Glutamatergic neuron (in vitro differentiated cells): ENCODE measurements around the gene HACD2. TPM values are rescaled to one million over a fixed set of nuclear protein-coding genes. Genes with fewer than 3 reads are reported as not detected.
"Not testable (repeated sequence)": the region's sequence is repeated elsewhere in the genome, so short reads cannot be mapped to it uniquely, and the experiment has no call there.

Source experiments
- DNase-seq: peaks from one replicate; pipeline ENCODE4 v3.0.0; 2022
- H3K27ac Mint-ChIP-seq: one replicate; pipeline ENCODE4 v1.8.0; 2020; ENCODE audit warnings: mild to moderate bottlenecking, mixed read lengths, inconsistent platforms; ENCODE audit not compliant: unreplicated experiment
- H3K27me3 Mint-ChIP-seq: one replicate; pipeline ENCODE4 v1.8.0; 2020; ENCODE audit warnings: mild to moderate bottlenecking, moderate library complexity, mixed read lengths, inconsistent platforms; ENCODE audit not compliant: unreplicated experiment
- H3K36me3 Mint-ChIP-seq: one replicate; pipeline ENCODE4 v1.8.0; 2020; ENCODE audit warnings: mild to moderate bottlenecking, mixed read lengths, inconsistent platforms; ENCODE audit not compliant: unreplicated experiment
- H3K4me1 Mint-ChIP-seq: one replicate; pipeline ENCODE4 v1.8.0; 2020; ENCODE audit warnings: mild to moderate bottlenecking, low read depth, mixed read lengths, inconsistent platforms; ENCODE audit not compliant: unreplicated experiment
- H3K4me3 Mint-ChIP-seq: one replicate; pipeline ENCODE4 v1.8.0; 2020; ENCODE audit warnings: mild to moderate bottlenecking, mixed read lengths, inconsistent platforms; ENCODE audit not compliant: unreplicated experiment
- H3K9me3 Mint-ChIP-seq: one replicate; pipeline ENCODE4 v1.8.0; 2020; ENCODE audit warnings: mild to moderate bottlenecking, moderate library complexity, mixed read lengths, inconsistent platforms; ENCODE audit not compliant: unreplicated experiment
- total RNA-seq: library from RNA; stranded (reverse); fragmentation: NEBNext Ultra II Directional; extraction: Animal tissue kit (Norgen Biotek cat#: 25700); gene quantifications from one replicate; pipeline ENCODE4 v1.2.1, GENCODE V29; 2021; ENCODE audit not compliant: unreplicated experiment
- TF ChIP-seq, protein P1 (sequence below): fragments of 200-600 bp; sonication (generic); IDR thresholded peaks from one replicate; pipeline ENCODE4 v1.5.0; 2021; ENCODE audit not compliant: partially characterized antibody, unreplicated experiment

HACD2 gene
- total RNA-seq, 1 donor from 2014 or later, result 6.9 TPM

DNA sequence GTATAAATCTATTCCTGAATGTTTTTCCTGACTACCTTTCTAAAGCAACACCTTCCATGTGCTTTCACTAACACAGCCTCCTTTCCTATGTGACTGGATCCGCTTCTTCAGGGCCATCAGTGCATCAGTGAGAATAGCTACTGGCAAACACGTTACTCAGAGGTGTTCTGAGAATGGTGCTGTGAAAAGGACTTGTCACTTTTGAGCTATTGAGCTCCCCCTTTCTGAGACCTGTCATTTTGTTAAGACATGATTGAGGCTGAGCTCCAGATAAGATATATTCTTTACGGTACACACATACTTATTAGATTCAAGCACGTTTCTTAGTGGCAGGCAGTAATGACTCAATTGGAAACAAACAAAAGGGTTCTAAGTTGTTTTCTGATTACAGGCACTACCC, 90.9 kb downstream of the HACD2 start:
- Mint-ChIP-seq H3K4me1 (peaks cover 6% of the 10 kb centered on the region), H3K9me3 (no peaks in the 10 kb centered on the region), H3K4me3 (no peak overlapping the region), H3K27me3 (no peaks in the 10 kb centered on the region), H3K27ac (no peak overlapping the region), H3K36me3 (no peaks in the 10 kb centered on the region)
- TF ChIP-seq, protein P1, sequence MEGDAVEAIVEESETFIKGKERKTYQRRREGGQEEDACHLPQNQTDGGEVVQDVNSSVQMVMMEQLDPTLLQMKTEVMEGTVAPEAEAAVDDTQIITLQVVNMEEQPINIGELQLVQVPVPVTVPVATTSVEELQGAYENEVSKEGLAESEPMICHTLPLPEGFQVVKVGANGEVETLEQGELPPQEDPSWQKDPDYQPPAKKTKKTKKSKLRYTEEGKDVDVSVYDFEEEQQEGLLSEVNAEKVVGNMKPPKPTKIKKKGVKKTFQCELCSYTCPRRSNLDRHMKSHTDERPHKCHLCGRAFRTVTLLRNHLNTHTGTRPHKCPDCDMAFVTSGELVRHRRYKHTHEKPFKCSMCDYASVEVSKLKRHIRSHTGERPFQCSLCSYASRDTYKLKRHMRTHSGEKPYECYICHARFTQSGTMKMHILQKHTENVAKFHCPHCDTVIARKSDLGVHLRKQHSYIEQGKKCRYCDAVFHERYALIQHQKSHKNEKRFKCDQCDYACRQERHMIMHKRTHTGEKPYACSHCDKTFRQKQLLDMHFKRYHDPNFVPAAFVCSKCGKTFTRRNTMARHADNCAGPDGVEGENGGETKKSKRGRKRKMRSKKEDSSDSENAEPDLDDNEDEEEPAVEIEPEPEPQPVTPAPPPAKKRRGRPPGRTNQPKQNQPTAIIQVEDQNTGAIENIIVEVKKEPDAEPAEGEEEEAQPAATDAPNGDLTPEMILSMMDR, result no peak
- DNase-seq, result no peak

DNA sequence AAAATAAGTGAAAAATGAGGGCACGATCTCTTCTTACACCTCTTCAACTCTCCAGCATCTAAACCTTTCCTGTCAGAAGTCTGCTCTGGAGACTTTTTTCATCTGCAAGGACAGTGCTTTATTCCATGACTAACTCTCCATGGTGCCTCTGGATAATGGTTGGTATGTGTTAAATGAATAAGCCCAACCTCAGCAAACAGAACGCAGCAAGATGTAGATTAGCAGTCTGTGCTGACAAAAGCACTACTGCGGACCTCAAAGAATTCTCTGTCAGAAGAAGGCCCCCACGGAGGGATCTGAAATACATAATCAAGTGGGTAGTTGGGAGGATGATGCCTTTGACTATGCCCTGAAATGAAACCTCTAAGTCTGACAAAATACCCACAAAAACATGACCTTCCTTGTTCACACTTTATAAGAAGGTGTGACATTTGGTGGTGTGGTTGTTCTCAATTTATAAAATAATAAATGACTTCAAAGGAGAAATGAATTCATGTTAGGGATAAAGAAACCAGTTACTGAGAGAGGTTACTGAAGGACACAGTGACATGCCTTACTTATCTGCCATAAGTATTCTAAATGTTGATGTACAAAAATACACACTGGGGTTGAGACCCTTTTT, 92.8 kb downstream of the HACD2 start:
- H3K9me3 Mint-ChIP-seq, result no peaks in the 10 kb centered on the region

DNA sequence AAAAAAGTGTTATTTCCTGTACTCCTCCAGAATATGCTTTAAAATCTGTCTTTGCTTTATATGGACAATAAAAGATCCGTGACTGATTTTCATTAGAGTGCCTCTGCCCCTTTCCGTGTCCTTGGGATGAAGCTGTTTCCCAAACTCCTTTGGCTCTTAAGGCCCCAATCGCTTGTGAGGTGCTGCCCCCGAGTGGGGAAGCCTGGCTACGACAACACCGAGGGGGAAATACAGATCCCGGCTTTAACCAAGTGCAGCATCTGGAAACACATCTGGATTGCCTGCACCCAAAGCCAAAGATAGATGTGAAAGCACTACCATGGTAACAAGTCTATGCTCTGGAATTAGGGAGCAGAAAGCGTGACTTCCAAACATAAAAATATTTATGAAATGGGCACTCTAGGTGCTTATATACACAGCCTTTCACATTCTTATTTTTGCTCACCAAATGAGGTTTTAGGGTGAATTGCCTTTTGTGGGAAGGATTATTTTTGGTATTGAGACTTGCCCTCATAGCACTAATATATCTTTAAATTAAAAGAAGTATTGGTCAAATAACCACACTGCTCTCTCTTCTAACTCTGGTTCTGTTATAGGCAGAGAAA, 95.4 kb downstream of the HACD2 start:
- TF ChIP-seq, protein P1, result peak; percentile 92
- no peaks in the 10 kb centered on the region for H3K36me3 Mint-ChIP-seq
- H3K9me3 Mint-ChIP-seq, result no peaks in the 10 kb centered on the region
- DNase-seq, result peak; percentile 85
- H3K27ac Mint-ChIP-seq, result no peak overlapping the region
- H3K4me3 Mint-ChIP-seq, result no peak overlapping the region
- H3K4me1 Mint-ChIP-seq, result peaks cover 4% of the 10 kb centered on the region
- peaks cover 5% of the 10 kb centered on the region for H3K27me3 Mint-ChIP-seq

More for the DNA sequence above, 92.8 kb downstream of the HACD2 start:
- H3K4me1 Mint-ChIP-seq, result peaks cover 4% of the 10 kb centered on the region
- H3K27me3 Mint-ChIP-seq, result no peaks in the 10 kb centered on the region
- H3K36me3 Mint-ChIP-seq, result no peaks in the 10 kb centered on the region
- H3K27ac Mint-ChIP-seq, result no peak overlapping the region
- DNase-seq, result no peak
- H3K4me3 Mint-ChIP-seq, result no peak overlapping the region
- TF ChIP-seq, protein P1, result no peak

DNA sequence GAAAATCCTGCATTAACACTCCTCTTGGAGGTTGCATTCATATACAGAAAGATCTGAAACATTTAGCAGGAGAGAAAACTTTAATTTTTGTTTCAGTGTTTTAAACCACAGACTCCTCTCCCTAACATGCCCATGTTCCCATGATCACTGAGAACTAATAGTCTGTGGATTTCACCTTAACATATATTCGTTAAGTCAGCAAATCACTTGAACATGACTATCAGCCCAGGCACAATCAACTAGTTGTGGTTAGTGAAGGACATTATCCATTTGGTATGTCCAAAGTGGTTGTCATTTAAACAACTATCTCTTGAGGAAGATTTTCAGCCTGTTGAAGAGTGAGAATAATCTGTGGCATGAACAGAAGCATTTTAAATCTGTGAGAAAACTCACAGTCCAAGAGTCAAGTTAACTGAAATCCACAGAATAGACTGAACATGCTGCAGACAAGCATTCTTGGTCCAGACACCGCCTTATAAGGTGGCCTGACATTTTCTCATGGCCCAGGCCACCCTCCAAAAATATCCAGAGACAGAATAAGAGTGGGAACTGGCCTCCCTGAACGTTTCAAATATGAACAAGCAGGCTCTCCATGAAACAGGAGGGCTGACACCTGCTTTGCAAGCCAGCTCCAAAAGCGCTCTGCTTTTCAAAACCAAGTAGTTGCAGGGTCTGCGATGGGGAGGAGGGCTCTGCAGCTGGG, 96.1 kb downstream of the HACD2 start:
- Mint-ChIP-seq H3K36me3 (no peaks in the 10 kb centered on the region), H3K4me3 (no peak overlapping the region), H3K27me3 (peaks cover 7% of the 10 kb centered on the region), H3K9me3 (no peaks in the 10 kb centered on the region), H3K4me1 (peaks cover 4% of the 10 kb centered on the region), H3K27ac (no peak overlapping the region)
- no peak for DNase-seq
- TF ChIP-seq, protein P1, result no peak

DNA sequence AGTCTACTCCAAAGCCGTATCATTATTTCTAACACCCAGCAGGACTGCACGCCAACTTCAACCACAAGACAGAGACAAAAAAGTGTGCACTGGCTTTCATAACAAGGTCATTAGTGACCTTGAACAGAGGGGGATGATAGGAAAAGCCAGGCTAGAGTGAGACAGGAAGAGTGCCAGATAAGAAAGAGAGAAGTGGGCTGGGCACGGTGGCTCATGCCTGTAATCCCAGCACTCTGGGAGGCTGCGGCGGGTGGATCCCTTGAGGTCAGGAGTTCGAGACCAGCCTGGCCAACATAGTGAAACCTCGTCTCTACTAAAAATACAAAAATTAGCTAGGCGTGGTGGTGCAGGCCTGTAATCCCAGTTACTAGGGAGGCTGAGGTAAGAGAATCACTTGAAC, 97.8 kb downstream of the HACD2 start:
- H3K4me3 Mint-ChIP-seq, H3K4me1 Mint-ChIP-seq, DNase-seq, H3K36me3 Mint-ChIP-seq, H3K27ac Mint-ChIP-seq, H3K9me3 Mint-ChIP-seq, H3K27me3 Mint-ChIP-seq: not testable (repeated sequence)
